H1 (cell line): ENCODE data around the gene MT1X. TPM values are rescaled to one million over a fixed set of nuclear protein-coding genes. Genes with fewer than 3 reads are reported as not detected.

Experiments used
- ATF2 ChIP-seq: IDR thresholded peaks from 2 replicates; pipeline ENCODE4 v1.6.1; 2012; ENCODE audit warnings: low read length, inconsistent platforms
- ATF3 ChIP-seq: IDR thresholded peaks from 2 replicates; pipeline ENCODE4 v1.6.1; 2011; ENCODE audit warnings: low read depth, mild to moderate bottlenecking, low read length; ENCODE audit not compliant: insufficient read depth
- CHD2 ChIP-seq: IDR thresholded peaks from 2 replicates; pipeline ENCODE4 v1.6.1; 2012; ENCODE audit warnings: low read length, improper control_type of control experiment
- CHD7 ChIP-seq: fragments of 300-600 bp; sonication (generic); IDR thresholded peaks from 2 replicates; pipeline ENCODE4 v1.7.1; 2012; ENCODE audit warnings: low read length, moderate library complexity, mild to moderate bottlenecking, inconsistent platforms; ENCODE audit not compliant: insufficient replicate concordance
- POLR2A ChIP-seq, 2 experiments: IDR thresholded peaks; 1 replicate in 1 of 2; 2 replicates in 1 of 2; pipeline ENCODE4 v1.6.1; 2011; ENCODE audit warnings: low read depth in 2 of 2, low read length in 2 of 2, mild to moderate bottlenecking in 2 of 2; ENCODE audit errors: control extremely low read depth in 1 of 2
- POLR2AphosphoS5 ChIP-seq: IDR thresholded peaks from 2 replicates; pipeline ENCODE4 v1.6.1; 2011; ENCODE audit warnings: low read depth, low read length
- RXRA ChIP-seq: IDR thresholded peaks from 2 replicates; pipeline ENCODE4 v1.6.1; 2011; ENCODE audit warnings: low read depth, mild to moderate bottlenecking, low read length, moderate library complexity; ENCODE audit not compliant: insufficient read depth
- ZNF274 ChIP-seq: IDR thresholded peaks from 2 replicates; pipeline ENCODE4 v1.7.0; 2012; ENCODE audit warnings: low read length, borderline replicate concordance; ENCODE audit errors: extremely low read depth
- polyA plus RNA-seq, 7 experiments: library from polyadenylated mRNA; depleted of rRNA in 3 of 7; stranded (reverse) in 5 of 7; unstranded in 2 of 7; fragments of >200 nt in 5 of 7; fragments of 200-250 nt in 2 of 7; gene quantifications; 1 replicate in 5 of 7; 2 replicates in 1 of 7; 4 replicates in 1 of 7; pipeline versions ENCODE4 v1.2.1 to v1.2.3, GENCODE V29; 2011 to 2013; ENCODE audit warnings: missing spikeins in 2 of 7, mixed read lengths in 2 of 7
- total RNA-seq: library from RNA; stranded (reverse); fragmentation: NEBNext Ultra II Directional; extraction: Animal tissue kit (Norgen Biotek cat#: 25700); gene quantifications from 2 replicates; pipeline ENCODE4 v1.2.1, GENCODE V29; 2021

The MT1X gene
- total and polyA plus RNA-seq, 2 of the 8 experiments (the other 6 are each of a cell fraction or from before 2014, with no cell fraction given): 52.4 to 1,060 TPM

GRCh38 chr16:56722200-56722842, 40.1 kb downstream of the MT1X start (continued):
- no peak for TF ChIP-seq CHD7
- no peak for TF ChIP-seq RXRA
- no peak for TF ChIP-seq ATF3
- no peak for TF ChIP-seq POLR2AphosphoS5
- no peak for TF ChIP-seq POLR2A (IDR thresholded peaks at IDR 0.05; ENCODE audit: control extremely low read depth in 1 of 2, low read depth in 2 of 2, low read length in 2 of 2)
- TF ChIP-seq ZNF274: no peak
- no peak for TF ChIP-seq CHD2
- no peak for TF ChIP-seq ATF2
